Breast epithelium (tissue), 4 donors: ENCODE measurements around the gene FAM124A. TPM values are rescaled to one million over a fixed set of nuclear protein-coding genes. Genes with fewer than 3 reads are reported as not detected.
A peak's percentile ranks its signal among the peaks of the same experiment; 100 is the strongest.
"Not testable (repeated sequence)": the region's sequence is repeated elsewhere in the genome, so short reads cannot be mapped to it uniquely, and the experiment has no call there.

ENCODE experiments used
- DNase-seq, 2 donors: peaks; one replicate each; pipeline ENCODE4 v3.0.0-alpha.2; 2019; ENCODE audit warnings: low spot score in 2 of 2
- H3K27ac ChIP-seq, 2 donors: fragments of 200-600 bp; sonication (generic) in 1 of 2; one replicate each; pipeline ENCODE4 v1.5.1; 2016 to 2019; ENCODE audit warnings: mild to moderate bottlenecking in 1 of 2
- H3K27me3 ChIP-seq, 2 donors: fragments of 200-600 bp; sonication (generic) in 1 of 2; one replicate each; pipeline versions ENCODE4 v1.5.1 to v1.6.0; 2017 to 2019; ENCODE audit warnings: control low read depth in 1 of 2, mild to moderate bottlenecking in 1 of 2
- H3K36me3 ChIP-seq: fragments of 200-600 bp; one replicate; pipeline ENCODE4 v1.5.1; 2019
- H3K4me1 ChIP-seq, 2 donors: fragments of 200-600 bp; sonication (generic); one replicate each; pipeline ENCODE4 v1.5.1; 2016 to 2019; ENCODE audit warnings: control low read depth in 1 of 2
- H3K4me3 ChIP-seq, 3 donors: fragments of 200-600 bp; sonication (generic); 1 replicate in 2 of 3; 2 replicates in 1 of 3; pipeline ENCODE4 v1.5.1; 2016 to 2019; ENCODE audit warnings: mild to moderate bottlenecking in 3 of 3, moderate library complexity in 2 of 3
- H3K9me3 ChIP-seq, 2 donors: fragments of 200-600 bp; sonication (generic) in 1 of 2; one replicate each; pipeline ENCODE4 v1.5.1; 2016 to 2019; ENCODE audit warnings: control low read depth in 1 of 2
- POLR2A ChIP-seq: fragments of 450-650 bp; IDR thresholded peaks from one replicate; pipeline ENCODE4 v1.6.1; 2016; ENCODE audit warnings: antibody characterized with exemption, mild to moderate bottlenecking, moderate library complexity
- POLR2AphosphoS5 ChIP-seq, 3 donors: sonication (generic); formaldehyde crosslinking; IDR thresholded peaks; one replicate each; pipeline ENCODE4 v1.6.1; 2017; ENCODE audit warnings: antibody characterized with exemption in 3 of 3
- intact Hi-C: fragments of 100-400 bp; cut with DNase I; formaldehyde crosslinking; loops from one replicate; pipeline ENCODE4 v1.15.1; 2023; ENCODE audit warnings: low total_unique reads
- total RNA-seq, 3 donors: library from RNA; depleted of rRNA; stranded (reverse); fragments of >200 nt; gene quantifications; one replicate each; pipeline ENCODE4 v1.1.0, GENCODE V29; 2016
- TF ChIP-seq, protein P1 (sequence below), 3 donors: fragments of 450-650 bp; IDR thresholded peaks; one replicate each; pipeline ENCODE4 v1.5.1; 2016 to 2017; ENCODE audit warnings: antibody characterized with exemption in 3 of 3, mild to moderate bottlenecking in 3 of 3, moderate library complexity in 3 of 3

The FAM124A gene
- total RNA-seq, 3 donors from 2014 or later, result 2.2 to 7.9 (median 6.1) TPM

DNA sequence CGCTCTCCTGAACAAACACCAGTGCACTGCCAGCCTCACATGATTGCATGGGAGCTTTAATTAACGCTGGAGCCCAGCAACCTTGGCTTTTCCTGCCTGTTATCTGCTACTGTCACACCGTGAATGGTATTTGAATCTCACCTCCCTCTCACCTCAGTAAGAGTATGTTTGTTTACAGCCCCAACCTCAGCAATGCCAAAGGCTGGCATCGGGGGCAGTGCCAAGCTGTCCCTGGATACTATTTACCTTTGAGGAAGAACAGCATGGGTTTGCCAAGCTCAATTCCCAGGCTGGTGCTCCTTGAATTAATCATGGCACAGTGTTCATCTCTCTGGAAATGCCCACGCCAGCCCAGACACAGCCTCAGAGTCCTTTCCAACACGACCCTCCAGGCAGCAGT, 60.1 kb downstream of the FAM124A start:
- H3K4me3 ChIP-seq, result no peak overlapping the region
- intact Hi-C loops, result no loop called here
- H3K27me3 ChIP-seq, result no peaks in the 10 kb centered on the region
- no peak overlapping the region for H3K27ac ChIP-seq
- no peak for DNase-seq
- H3K9me3 ChIP-seq, result no peaks in the 10 kb centered on the region
- no peaks in the 10 kb centered on the region for H3K36me3 ChIP-seq
- no peaks in the 10 kb centered on the region for H3K4me1 ChIP-seq
- TF ChIP-seq POLR2A (no peak), POLR2AphosphoS5 (IDR thresholded peaks at IDR 0.05) (no peak)
- TF ChIP-seq, protein P1, sequence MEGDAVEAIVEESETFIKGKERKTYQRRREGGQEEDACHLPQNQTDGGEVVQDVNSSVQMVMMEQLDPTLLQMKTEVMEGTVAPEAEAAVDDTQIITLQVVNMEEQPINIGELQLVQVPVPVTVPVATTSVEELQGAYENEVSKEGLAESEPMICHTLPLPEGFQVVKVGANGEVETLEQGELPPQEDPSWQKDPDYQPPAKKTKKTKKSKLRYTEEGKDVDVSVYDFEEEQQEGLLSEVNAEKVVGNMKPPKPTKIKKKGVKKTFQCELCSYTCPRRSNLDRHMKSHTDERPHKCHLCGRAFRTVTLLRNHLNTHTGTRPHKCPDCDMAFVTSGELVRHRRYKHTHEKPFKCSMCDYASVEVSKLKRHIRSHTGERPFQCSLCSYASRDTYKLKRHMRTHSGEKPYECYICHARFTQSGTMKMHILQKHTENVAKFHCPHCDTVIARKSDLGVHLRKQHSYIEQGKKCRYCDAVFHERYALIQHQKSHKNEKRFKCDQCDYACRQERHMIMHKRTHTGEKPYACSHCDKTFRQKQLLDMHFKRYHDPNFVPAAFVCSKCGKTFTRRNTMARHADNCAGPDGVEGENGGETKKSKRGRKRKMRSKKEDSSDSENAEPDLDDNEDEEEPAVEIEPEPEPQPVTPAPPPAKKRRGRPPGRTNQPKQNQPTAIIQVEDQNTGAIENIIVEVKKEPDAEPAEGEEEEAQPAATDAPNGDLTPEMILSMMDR (IDR thresholded peaks at IDR 0.05), result no peak

DNA sequence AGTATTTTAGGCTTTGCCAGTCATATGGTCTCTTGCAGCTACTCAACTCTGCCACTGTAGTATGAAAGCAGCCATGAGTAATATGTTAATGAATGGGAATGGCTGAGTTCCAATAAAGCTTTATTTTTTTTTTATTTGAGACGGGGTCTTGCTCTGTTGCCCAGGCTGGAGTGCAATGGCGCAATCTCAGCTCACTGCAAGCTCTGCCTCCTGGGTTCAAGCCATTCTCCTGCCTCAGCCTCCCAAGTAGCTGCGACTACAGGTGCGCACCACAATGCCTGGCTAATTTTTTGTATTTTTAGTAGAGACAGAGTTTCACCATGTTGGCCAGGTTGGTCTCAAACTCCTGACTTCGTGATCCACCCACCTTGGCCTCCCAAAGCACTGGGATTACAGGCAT, 60.7 kb downstream of the FAM124A start:
- H3K27me3 ChIP-seq, DNase-seq, H3K4me3 ChIP-seq, H3K36me3 ChIP-seq, H3K4me1 ChIP-seq, H3K9me3 ChIP-seq, intact Hi-C loops, H3K27ac ChIP-seq: not testable (repeated sequence)

DNA sequence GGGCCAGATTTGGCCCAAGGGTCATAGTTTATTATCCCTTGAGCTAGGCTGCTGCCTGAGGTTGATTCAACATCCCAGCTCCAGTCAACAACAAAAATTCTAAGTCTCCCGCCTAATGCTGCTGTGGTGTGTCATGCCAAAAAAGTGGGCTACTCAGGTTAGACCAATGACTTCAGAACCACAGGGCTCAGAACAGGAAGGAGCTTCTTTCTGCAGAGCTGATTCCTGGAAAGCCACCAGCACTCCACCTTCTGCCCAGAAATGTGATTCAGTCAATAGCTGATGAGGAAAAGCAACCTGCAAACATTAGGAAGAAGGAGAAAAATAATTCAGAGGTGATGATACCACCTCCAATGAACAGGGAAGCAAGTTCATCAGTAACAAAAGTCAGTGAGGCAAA, 61.2 kb downstream of the FAM124A start:
- intact Hi-C loops, result no loop called here

DNA sequence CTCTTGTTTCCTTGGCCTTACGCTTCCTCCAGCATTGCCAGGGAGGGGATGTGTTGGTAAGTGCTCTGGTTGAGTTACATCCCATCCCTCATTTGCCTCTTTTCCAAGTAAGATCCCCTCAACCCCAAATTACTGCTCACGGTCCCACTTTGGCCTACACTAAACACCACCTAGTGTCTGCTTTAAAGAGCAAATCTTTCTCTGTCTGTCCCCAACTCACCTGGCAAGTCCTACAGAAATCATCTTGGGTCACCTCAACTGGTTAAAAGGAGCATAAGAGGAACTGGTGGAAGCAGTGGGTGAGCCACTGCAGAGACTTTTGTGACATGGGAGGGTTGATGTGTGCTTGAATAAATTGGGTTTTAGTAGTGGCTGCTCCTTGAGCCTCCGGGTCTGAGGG, 62.1 kb downstream of the FAM124A start:
- no peak overlapping the region for H3K4me3 ChIP-seq
- DNase-seq, result no peak
- no peaks in the 10 kb centered on the region for H3K9me3 ChIP-seq
- intact Hi-C loops, result no loop called here
- H3K27ac ChIP-seq, result no peak overlapping the region
- H3K4me1 ChIP-seq, result no peaks in the 10 kb centered on the region
- no peaks in the 10 kb centered on the region for H3K27me3 ChIP-seq
- TF ChIP-seq, protein P1 (IDR thresholded peaks at IDR 0.05), result no peak
- TF ChIP-seq POLR2AphosphoS5 (IDR thresholded peaks at IDR 0.05), result no peak
- no peak for TF ChIP-seq POLR2A
- H3K36me3 ChIP-seq, result no peaks in the 10 kb centered on the region

More for the DNA sequence above, 61.2 kb downstream of the FAM124A start:
- no peak overlapping the region for H3K27ac ChIP-seq
- H3K36me3 ChIP-seq, result no peaks in the 10 kb centered on the region
- H3K4me1 ChIP-seq, result no peaks in the 10 kb centered on the region
- no peak for DNase-seq
- no peaks in the 10 kb centered on the region for H3K27me3 ChIP-seq
- no peak overlapping the region for H3K4me3 ChIP-seq
- no peak for TF ChIP-seq POLR2AphosphoS5 (IDR thresholded peaks at IDR 0.05)
- no peak for TF ChIP-seq POLR2A
- TF ChIP-seq, protein P1 (IDR thresholded peaks at IDR 0.05), result no peak
- H3K9me3 ChIP-seq, result no peaks in the 10 kb centered on the region

DNA sequence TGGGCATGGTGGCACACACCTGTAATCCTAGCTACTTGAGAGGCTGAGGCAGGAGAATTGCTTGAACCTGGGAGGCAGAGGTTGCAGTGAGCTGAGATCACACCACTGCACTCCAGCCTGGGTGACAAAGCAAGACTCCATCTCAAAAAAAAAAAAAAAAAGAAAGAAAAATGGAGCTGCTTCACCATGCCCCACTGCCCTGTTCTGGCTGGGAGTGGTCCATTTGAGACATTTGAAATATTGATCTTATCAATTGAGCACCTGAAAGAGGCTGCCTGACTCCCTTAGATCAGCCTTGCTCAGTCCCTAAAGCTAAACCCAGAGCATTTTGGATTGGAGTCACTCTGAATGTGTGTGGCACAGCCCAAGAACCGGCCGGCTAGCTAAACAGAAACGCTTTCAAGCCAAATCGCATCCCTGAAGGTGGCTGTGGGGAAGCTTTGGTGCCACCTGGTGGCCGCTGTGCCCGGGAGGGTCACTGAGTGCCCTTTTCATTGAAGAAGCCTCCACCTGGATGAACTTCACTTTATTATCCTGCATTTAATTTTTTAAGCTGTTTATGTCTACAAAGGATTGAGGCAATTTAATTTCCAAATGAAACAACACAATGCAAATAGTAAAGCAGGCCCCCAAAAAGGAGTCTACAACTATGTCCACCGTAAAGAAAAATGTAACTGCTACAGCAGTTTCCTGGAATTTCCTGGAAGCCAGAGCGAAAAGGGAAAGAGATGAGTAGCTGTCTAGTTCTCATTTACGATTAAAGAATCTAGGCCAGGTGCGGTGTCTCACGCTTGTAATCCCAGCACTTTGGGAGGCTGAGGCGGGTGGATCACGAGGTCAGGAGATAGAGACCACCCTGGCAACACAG, 64.2 kb downstream of the FAM124A start:
- intact Hi-C loops, result no loop called here
- H3K27me3 ChIP-seq, result no peaks in the 10 kb centered on the region
- H3K36me3 ChIP-seq, result no peaks in the 10 kb centered on the region
- TF ChIP-seq, protein P1 (IDR thresholded peaks at IDR 0.05), result peak; percentile 59 to 84 (median 77)
- TF ChIP-seq POLR2A, result no peak
- TF ChIP-seq POLR2AphosphoS5 (IDR thresholded peaks at IDR 0.05), result peak in 1 of 3 donors; percentile 34
- H3K9me3 ChIP-seq, result no peaks in the 10 kb centered on the region
- H3K4me3 ChIP-seq, result no peak overlapping the region
- H3K27ac ChIP-seq, result no peak overlapping the region
- no peaks in the 10 kb centered on the region for H3K4me1 ChIP-seq
- DNase-seq, result peak; percentile 64 to 82
